HG03039 (cell line): ENCODE results near the gene ZNF106.
A peak's percentile ranks its signal among the peaks of the same experiment; 100 is the strongest.

Experiments used
- ATAC-seq: cut with Tn5 transposase; IDR thresholded peaks from one replicate; pipeline ENCODE4 v1.9.1; 2021; ENCODE audit warnings: mild to moderate bottlenecking, moderate library complexity; ENCODE audit not compliant: unreplicated experiment

The ZNF106 gene

DNA sequence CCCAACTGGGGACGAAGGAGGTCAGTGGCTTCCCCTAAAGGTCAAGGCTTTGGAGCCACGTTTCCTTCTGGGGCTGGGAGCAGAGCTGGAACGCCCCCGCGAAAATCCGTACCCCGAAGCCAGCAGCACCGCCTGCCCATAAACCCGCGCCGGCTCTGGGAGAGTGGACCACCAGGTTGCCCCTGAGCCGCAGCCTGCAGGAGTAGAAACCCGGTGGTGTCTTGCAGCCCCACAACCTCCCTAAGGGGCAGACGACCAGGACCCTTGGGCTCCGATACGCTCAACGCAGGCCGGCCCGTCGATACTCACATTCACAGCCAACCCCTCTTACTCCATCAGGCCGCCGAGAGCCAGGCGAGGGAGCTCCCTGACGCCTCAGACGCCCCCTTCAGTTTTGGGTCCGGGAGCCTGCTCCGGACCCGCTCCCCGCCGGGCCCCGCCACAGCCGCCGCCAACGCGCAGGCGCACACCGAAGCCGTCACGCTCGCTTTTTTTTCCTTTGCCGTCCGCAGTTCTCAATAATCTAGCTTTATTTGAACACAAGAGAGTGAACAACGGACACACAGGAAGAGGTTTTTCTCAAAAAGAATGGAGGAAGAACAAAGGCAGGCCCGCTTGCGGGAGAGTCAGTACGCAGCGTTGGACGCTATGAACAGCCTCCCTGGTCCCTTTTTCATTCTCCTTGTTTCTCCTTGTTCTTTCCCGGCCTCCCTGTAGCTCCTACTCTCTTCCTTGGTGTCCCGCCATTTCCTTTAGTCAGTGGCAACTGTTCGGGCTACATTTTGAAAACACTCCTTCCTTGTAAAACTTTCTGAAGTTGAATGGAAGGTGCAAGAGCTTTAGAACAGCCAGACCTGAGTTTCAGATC lies at the start of gene ZNF106:
Gene ZNF106, minus strand, starts transcription at position 471 of the 868 bp plus-strand sequence. CDS start 18,852 bp downstream, outside the sequence.
- peak; percentile 40 for ATAC-seq

DNA sequence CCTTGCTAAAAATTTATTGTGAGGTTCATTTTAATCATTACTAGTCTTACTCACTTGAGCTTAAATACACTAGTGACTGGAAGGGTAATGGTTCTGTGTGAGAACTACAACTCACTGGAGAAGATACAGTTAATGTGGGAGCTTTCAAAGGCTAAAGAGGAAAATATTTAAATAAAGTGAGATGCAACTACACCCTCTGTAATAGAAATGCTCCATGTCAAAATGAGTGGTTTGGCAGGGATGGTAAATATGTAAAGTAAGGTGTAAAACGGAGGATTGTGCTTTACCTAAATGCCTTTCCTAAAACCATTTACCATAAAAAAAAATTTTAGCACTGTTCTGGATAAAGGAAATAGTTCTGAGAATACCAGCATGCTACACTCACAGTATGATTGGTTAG lies 42.3 kb upstream of the ZNF106 start:
- no peak for ATAC-seq

DNA sequence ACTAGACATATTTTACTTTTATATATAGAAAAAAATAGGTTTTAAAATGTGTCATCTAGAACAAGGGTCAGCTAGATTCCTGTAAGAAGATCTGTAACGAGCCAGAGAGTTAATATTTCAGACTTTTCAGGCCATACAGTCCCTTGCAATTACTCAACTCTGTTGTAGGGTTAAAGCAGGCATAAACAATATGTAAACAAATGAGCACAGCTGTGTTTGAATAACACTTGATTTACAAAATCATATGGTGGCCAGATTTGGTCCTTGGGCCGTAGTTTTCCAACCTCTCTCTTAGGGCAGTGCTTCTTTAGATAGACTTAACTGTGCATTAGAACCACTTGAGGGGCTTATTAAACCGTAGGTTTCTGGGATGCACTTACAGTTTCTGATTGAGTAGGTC lies 38.0 kb upstream of the ZNF106 start:
- no peak for ATAC-seq

DNA sequence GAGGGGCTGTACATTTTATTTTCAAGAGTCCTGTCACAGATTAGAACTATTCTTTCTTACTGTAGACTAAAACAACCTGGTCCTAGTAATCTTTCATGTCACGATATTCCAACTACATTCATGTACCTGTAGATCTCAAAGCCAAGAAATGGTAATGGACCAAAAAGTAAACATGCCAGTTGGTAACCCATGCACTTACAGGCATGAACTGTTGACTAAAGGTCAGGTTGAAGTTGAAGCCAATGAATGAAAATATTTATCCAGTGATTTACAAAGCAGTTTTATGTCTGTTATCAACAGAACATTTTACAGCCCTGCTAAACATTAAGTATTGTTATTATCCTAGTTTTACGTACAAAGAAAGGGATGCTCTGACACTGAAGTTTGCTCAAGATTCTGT lies 32.4 kb upstream of the ZNF106 start:
- ATAC-seq = no peak

DNA sequence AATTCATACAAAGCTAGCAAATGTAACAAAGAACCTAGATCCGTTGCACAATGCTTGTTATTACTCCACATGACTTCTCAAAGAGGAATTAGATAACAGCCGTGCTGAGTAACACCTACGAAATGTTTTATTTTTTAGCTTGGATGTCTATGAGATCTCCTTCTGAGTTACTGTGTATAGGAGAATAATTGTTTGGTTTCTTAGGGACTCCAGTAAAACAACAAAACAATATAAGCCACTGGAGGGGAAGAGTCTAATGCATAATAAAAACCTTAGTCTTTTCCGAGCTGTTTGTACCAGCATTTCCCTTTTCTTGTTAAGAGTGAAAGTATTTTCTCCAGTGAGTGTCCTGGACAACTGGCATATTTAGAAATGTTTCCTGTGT lies 20.1 kb upstream of the ZNF106 start:
- no peak for ATAC-seq

DNA sequence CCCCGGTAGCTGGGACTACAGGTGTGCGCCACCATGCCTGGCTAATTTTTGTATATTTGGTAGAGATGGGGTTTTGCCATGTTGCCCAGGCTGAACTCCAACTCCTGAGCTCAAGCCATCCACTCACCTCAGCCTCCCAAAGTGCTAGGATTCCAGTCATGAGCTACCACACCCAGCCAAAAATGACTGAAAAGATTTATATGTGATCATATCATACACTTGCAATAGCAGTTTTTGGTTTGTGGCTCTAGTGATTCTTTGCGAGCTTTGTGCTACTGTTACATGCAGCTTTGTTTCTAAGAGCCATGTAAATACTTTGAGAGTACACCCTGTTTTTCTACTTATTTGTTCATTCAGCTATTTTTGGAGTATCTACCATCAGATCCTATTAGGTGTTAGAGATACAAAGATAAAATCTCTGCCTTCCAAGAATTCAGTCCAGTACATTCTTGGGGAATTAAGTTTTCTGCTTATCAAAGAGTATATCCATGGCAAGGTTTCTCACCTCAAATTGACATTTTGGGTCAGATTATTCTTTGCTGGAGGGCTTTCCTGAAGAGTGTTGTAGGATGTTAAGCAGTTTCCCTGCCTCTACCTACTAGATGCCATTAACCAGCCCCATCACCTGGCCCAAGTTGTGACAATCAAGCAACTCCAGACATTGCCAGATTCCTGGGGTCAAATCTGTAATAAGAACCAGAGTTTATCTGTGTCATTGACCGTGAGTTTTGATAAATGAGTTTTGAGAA lies 19.5 kb upstream of the ZNF106 start:
- ATAC-seq = no peak

DNA sequence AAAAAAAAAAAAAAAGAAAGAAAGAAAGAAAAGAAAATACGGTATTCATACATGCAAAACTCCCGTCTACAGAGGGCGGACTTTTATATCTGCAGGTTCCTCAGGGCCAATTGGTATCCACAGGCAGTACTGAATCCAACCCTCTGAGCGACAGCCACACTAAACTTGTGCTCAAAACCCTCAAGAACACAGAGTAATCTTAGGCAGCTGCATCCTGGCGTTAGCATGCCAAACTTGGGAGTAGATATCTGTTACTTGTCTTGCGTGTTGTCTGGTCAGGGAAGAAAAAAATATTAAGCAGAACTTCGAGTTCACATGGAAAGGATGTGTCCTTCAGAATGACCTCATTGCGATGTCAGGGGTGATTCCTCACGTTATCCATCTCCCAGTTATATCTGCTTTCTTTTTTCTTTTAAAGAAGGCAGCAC lies 17.3 kb upstream of the ZNF106 start:
- no peak for ATAC-seq

DNA sequence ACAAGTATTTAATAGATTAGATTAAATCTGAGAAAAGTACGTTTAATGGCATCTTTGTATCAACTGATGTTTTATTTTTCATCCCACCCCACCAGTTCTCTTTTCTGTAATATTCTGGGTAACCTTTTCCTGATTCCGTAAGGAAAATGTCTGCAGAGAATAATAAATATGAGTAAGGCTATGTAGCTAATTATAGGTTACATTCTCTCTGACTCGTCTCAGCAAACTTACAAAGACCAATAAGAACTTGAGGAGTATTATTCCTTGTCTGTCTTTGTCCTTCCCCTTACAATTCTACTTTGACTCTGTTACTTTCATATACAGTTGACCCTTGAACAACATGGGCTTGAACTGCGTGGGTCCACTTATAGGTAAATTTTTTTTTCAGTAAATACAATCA lies 16.6 kb upstream of the ZNF106 start:
- no peak for ATAC-seq

DNA sequence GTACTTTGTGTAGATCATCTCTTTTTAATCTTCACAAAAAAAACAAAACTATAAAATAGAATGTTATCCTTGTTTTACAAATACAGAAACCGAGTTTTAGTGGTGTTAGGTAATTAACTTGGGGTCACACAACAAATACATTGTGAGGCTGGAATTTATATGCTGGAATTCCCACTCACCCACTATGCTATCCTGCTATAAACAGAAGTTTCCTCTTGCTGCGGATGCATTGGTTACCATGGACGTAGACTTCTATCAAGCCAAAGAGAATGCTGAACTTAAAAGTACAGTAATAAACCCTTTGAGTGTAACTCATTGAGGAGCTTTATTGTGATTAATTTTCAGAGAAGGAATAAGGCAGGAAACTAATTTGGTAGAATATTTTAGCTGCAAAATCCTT lies 13.7 kb upstream of the ZNF106 start:
- ATAC-seq = no peak

DNA sequence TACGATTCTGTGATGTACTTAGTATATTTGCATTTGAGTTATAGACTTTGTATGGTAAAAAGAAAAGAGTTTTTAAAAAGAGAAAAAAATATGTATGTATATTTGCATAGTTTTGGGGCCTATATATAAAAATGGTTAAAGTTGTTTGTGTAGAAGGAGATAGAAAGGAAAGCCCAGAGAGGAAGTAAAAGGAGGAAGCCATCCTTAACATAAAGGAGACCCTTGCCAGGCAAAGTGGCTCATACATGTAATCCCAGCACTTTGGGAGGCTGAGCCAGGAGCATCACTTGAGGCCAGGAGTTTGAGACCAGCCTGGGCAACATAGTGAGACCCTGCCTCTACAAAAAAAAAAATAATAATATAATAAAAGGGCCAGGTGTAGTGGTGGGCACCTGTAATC lies 12.9 kb upstream of the ZNF106 start:
- no peak for ATAC-seq

DNA sequence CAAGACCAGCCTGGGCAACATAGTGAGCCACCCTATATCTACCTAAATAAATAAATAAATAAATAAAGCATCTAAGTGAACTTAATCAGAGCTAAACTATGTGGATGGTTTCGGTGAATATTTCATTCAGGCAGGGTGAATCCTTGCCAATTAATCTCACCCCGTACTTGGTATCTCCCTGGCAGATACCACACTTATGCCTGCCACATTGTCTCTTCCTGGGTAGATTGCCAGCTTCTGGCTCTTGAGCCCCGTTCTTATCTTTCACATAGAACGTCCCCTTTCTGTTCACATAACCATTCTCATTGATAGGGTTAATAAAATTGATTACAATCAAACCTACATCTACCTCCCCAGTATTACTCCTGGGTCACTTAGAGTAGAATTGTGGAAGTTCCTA lies 11.5 kb upstream of the ZNF106 start:
- no peak for ATAC-seq

DNA sequence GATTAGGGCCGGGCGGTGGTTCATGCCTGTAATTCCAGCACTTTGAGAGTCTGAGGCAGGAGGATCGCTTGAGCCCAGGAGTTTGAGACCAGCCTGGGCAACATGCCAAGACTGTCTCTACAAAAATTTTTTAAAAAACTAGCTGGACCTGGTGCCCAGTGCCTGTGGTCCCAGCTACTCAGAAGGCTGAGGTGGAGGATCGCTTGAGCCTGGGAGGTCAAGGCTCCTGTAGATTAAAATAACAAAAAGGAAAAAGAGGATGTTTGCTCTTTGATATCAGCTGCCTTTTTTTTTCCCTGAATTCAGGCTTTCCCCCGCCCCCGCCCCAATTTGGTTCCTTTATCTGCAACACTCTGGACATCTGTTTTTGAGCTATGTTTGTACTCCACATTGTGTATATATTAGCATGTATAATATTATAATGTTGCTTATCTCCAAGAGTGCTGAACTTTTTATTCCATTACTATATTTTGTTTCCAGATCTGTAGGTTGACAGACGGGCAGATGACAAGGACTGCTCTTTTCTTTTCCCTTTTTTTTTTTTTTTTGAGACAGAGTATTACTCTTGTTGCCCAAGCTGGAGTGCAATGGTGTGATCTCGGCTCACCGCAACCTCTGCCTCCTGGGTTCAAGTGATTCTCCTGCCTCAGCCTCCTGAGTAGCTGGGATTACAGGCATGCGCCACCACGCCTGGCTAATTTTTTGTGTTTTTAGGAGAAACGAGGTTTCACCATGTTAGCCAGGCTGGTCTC lies 9.1 kb upstream of the ZNF106 start:
- ATAC-seq = no peak

DNA sequence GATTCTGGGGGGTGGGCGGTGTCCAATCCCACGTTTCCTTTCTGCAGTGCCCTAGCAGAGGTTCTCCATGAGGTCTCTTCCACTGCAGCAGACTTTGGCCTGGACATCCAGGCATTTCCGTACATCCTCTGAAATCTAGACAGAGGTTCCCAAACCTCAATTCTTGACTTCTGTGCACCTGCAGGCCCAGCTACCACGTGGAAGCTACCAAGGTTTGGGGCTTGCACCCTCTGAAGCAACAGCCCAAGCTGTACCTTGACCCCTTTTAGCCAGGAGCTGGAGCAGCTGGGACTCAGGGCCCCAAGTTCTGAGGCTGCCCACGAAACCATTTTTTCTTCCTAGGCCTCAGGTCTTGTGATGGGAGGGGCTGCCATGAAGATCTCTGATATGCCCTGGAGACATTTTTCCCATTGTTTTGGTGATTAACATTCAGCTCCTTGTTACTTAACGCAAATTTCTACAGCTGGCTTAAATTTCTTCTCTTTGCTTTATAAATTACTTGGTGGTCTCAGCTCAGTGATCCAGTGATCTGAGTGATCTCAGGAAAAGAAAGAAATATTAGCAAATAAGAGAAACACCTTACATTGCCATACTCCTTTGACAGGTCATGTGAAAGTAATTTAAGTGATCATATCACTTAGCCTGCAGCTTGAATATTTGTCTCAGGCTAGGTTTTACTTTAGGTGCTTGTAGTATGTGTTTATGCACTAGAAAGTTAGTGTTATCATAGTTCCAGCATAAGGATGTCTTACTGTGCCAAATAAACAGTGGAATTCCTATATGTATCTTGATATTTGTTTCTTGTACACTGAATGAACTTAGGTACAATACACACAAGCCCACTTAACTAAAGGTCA lies 7.5 kb upstream of the ZNF106 start:
- ATAC-seq = no peak

DNA sequence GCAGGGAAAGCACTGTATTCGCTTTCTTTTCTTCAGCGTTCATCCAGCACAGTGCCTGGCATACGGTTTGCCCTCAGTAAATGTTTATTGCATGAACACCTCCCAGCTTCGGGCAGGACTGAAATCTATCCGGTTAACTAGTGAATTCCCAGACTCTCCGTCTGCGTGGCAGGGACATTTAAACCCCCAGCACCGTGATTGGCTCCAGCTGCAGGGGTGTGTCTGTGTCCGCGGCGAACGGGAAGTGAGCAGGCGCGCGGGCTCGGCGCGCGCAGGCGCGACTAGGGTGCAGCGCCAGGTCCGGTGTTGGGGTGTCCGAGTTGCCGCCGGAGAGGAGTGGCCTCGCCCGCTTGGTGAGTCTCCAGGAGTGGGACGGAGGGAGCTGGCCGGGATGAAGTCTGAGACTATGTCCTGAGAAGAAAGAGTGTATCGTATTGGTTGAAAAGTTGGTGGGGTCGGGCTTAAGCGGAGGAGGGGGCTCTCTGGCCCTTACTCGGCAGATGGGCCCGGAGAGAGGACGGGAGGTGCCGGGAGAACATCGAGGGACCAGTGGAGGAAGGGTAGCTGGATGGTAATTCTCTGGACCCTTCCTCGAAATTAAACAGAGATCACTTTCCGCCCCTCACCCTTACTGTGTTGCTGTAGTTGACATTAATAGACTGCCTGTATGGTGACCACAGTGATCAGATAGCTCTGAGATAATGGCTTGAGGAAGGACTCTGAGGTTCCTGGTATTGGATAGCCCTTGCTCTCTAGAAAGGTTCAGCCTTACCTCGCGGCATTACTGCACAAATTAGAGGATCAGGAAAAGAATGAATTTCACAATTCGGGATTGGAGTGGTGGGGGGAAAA lies 4.6 kb upstream of the ZNF106 start, which contains the start of gene SNAP23:
Gene SNAP23, plus strand, starts transcription at position 274 of the 852 bp plus-strand sequence. CDS start 16,213 bp downstream, outside the sequence.
- peak; percentile 69 for ATAC-seq

DNA sequence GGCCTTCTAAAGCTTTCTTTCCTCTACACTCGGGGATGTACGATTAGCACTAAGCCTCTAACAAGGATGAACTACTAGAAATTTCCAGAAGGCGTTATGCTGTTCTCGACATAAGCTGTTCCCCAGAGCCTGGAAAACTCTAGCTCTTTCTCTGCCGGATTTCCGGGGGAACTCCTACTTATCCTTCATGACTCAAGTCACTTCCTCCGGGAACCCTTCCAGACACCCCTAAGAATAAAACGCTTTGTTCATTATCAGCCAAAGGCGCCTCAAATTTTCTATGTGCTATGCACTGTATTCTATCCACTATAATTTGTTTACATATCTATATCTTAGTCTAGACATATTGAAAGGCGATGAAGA lies 4.0 kb upstream of the ZNF106 start:
- ATAC-seq = no peak

DNA sequence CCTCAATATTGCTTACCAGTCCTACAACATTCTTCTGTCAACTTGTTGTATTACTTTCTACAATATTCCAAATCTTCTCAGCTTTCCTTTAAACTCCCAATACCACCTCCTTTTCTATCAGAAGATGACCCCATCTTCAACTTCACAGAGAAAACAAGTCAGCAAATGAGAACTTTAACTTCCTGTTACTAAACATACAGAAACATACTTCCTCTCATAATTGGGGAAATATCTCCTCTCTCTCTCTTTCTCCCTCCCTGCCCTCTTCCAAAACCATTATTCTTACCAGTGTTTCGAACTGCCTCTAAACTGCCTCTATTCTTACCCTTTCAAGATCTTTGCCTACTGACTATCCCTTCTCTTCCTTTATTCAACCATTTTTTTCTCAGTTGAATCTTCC lies 2.7 kb upstream of the ZNF106 start:
- ATAC-seq = no peak

DNA sequence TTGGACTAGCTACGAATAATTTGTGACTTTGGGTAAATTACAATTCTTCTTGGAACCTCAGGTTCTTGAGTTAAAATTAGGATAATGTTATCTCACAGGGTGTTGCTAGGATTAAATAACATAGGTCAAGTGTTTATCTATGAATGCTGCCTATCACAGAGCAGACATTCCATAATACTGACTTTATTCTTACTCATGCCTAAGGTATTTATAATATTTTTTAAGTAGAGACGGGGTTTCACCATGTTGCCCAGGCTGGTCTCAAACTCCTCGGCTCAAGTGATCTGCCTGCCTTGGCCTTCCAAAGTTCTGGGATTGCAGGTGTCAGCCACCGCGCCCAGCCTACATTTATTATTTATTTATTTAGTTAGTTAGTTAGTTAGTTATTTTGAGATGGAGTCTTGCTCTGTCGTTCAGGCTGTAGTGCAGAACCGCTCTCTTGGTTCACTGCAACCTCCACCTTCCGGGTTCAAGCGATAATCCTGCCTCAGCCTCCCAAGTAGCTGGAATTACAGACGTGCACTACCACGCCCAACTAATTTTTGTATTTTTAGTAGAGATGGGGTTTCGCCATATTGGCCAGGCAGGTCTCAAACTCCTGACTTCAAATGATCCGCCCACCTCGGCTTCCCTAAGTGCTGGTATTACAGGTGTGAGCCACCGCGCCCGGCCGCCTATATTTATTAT lies 741 bp upstream of the ZNF106 start:
- ATAC-seq = no peak

DNA sequence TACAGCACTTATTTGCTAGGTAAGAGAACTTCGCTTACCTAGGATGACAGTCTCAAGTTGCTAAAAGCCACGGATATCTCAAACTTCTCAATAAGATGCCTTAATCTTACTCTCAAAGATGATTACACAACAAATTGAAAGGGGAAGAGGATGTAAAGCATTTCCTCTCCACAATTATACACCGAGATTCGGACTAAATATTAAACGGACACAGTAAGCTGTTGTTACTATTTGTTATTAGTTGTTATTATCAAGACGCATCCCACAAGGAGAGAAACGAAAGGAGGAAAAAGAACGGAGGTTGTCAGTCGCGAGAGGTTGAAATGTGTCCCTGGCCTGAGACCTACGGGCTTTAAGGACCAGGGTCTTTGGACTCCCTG lies 660 bp downstream of the ZNF106 start:
- peak; percentile 10 for ATAC-seq

DNA sequence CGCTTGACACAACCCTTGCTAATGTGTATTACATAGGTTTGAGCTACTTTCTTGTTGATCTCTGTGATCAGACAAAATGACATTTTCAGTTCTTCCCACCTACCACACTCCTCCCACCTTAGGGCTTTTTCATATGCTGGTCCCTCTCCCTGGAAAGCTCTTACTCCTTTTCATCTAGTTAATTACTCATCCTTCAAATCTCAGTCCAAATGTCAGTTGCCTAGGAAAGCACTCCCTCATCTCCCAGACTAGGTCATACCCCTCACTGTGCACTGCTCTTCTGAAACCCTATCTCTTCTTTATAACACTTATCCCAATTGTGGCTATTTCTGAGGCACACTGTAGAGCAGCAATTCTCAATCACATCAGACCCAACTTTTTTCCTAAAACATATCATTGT lies 7.3 kb downstream of the ZNF106 start:
- ATAC-seq = no peak
